PC-9 (cell line): Measurements from ENCODE around the gene TPD52L1. TPM values are rescaled to one million over a fixed set of nuclear protein-coding genes. Genes with fewer than 3 reads are reported as not detected.

ENCODE experiments used
- BruUV-seq: library from RNA; stranded (reverse); fragments of 400-500 nt; replicated peaks from 2 replicates; lab custom pipeline; 2021; lab: Mats Ljungman, UMichigan
- CTCF ChIA-PET: fragments of 300-600 bp; sonication (Branson Sonifier 250); formaldehyde crosslinking; loops from one replicate; lab custom pipeline; 2022; ENCODE audit warnings: antibody characterized with exemption; lab: Charles Lee
- POLR2A ChIA-PET: fragments of 300-600 bp; sonication (Branson Sonifier 250); formaldehyde crosslinking; loops from one replicate; lab custom pipeline; 2022; ENCODE audit warnings: antibody characterized with exemption; ENCODE audit not compliant: unreplicated experiment; lab: Charles Lee
- DNase-seq, 2 experiments: peaks; one replicate each; pipeline versions ENCODE4 v3.0.0 to v3.0.0-alpha.2; 2015 to 2022; ENCODE audit warnings: mixed read lengths in 1 of 2
- H2AFZ ChIP-seq: fragments of 200-600 bp; sonication (generic); 2 replicates; pipeline ENCODE4 v1.8.1; 2017; ENCODE audit warnings: antibody characterized with exemption
- H3F3A ChIP-seq: fragments of 200-600 bp; sonication (generic); 2 replicates; pipeline ENCODE4 v1.8.1; 2017; ENCODE audit warnings: antibody characterized with exemption, mild to moderate bottlenecking, low read depth; ENCODE audit not compliant: insufficient read depth
- H3K27ac ChIP-seq: fragments of 200-600 bp; sonication (generic); 2 replicates; pipeline ENCODE4 v1.6.1; 2016; ENCODE audit warnings: mixed run types
- H3K27me3 ChIP-seq: fragments of 200-600 bp; sonication (generic); 2 replicates; pipeline ENCODE4 v1.6.1; 2016; ENCODE audit warnings: low read depth, mixed run types; ENCODE audit not compliant: insufficient read depth
- H3K36me3 ChIP-seq: fragments of 200-600 bp; sonication (generic); 2 replicates; pipeline ENCODE4 v1.6.1; 2016; ENCODE audit warnings: low read depth, mixed run types
- H3K4me1 ChIP-seq: fragments of 200-600 bp; sonication (generic); replicated peaks from 2 replicates; pipeline ENCODE4 v1.6.1; 2016; ENCODE audit warnings: mixed run types; ENCODE audit not compliant: insufficient read depth
- H3K4me2 ChIP-seq: fragments of 200-600 bp; sonication (generic); 2 replicates; pipeline ENCODE4 v1.6.1; 2017; ENCODE audit warnings: mixed run types
- H3K4me3 ChIP-seq: fragments of 200-600 bp; sonication (generic); 2 replicates; pipeline ENCODE4 v1.6.1; 2016; ENCODE audit warnings: mixed run types
- H3K79me2 ChIP-seq: fragments of 200-600 bp; sonication (generic); 2 replicates; pipeline ENCODE4 v1.6.1; 2017; ENCODE audit warnings: low read depth, mixed run types
- H3K9me2 ChIP-seq: fragments of 200-600 bp; sonication (generic); 2 replicates; pipeline ENCODE4 v1.8.1; 2017; ENCODE audit warnings: mild to moderate bottlenecking; ENCODE audit not compliant: insufficient read depth
- H3K9me3 ChIP-seq: fragments of 200-600 bp; sonication (generic); 2 replicates; pipeline ENCODE4 v1.8.1; 2016; ENCODE audit warnings: low read depth; ENCODE audit not compliant: insufficient read depth
- H4K20me1 ChIP-seq: fragments of 200-600 bp; sonication (generic); 2 replicates; pipeline ENCODE4 v1.8.1; 2017; ENCODE audit not compliant: insufficient read depth
- EZH2 ChIP-seq: fragments of 200-600 bp; sonication (generic); IDR thresholded peaks from 2 replicates; pipeline ENCODE4 v1.8.0; 2017; ENCODE audit warnings: antibody characterized with exemption, low read depth
- intact Hi-C: fragments of 100-400 bp; cut with micrococcal nuclease; formaldehyde crosslinking; loops from one replicate; pipeline ENCODE4 v1.10.0; 2022; ENCODE audit not compliant: unreplicated experiment
- total RNA-seq: library from RNA; stranded (reverse); gene quantifications from 2 replicates; pipeline ENCODE4 v1.2.3, GENCODE V29; 2021
- TF ChIP-seq, protein P1 (sequence below): fragments of 200-600 bp; sonication (generic); conservative IDR thresholded peaks from 2 replicates; pipeline ENCODE4 v1.6.1; 2017; ENCODE audit warnings: mixed run types, antibody characterized with exemption, mild to moderate bottlenecking, moderate library complexity

The TPD52L1 gene
- total RNA-seq, 1 experiment from 2014 or later = 203 TPM

DNA sequence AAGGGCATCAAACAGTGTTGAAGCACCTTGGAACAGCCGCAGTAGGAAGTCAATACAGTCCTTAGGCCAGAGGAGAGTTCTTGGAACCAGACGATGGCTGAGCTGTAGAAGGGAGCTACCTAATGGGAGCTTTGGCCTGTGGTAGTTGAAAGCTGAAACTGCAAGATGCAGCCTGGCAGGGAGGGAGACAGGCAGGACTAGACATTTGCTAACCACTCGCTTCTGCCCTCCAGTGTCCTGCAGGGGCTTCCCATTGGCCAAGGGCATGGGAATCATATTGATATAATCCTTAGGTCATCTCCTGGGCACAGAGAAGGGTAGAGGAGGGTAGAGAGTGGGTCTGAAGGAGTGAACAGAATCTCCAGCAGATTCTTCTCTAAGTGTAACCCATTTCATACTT is 60.4 kb downstream of the TPD52L1 start:
- no peak overlapping the region for H2AFZ ChIP-seq
- H3K27ac ChIP-seq = no peak overlapping the region
- TF ChIP-seq, protein P1, sequence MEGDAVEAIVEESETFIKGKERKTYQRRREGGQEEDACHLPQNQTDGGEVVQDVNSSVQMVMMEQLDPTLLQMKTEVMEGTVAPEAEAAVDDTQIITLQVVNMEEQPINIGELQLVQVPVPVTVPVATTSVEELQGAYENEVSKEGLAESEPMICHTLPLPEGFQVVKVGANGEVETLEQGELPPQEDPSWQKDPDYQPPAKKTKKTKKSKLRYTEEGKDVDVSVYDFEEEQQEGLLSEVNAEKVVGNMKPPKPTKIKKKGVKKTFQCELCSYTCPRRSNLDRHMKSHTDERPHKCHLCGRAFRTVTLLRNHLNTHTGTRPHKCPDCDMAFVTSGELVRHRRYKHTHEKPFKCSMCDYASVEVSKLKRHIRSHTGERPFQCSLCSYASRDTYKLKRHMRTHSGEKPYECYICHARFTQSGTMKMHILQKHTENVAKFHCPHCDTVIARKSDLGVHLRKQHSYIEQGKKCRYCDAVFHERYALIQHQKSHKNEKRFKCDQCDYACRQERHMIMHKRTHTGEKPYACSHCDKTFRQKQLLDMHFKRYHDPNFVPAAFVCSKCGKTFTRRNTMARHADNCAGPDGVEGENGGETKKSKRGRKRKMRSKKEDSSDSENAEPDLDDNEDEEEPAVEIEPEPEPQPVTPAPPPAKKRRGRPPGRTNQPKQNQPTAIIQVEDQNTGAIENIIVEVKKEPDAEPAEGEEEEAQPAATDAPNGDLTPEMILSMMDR = no peak
- TF ChIP-seq EZH2 = no peak
- ChIA-PET POLR2A (interaction anchor here (0.7 kb wide), 1 partner anchor 11 kb away, joined by 4 read pairs; no protein-coding TSS in a partner anchor), CTCF (no interaction called here)
- H3K9me3 ChIP-seq = no peaks in the 10 kb centered on the region; the same call in 1 of the 2 replicates
- H3K27me3 ChIP-seq = no peaks in the 10 kb centered on the region
- H3K36me3 ChIP-seq = no peaks in the 10 kb centered on the region
- no peak overlapping the region for H3K4me2 ChIP-seq
- 0 out of 2 replicates have a peak, but pooled peaks cover 4% of the 10 kb centered on the region for H3F3A ChIP-seq
- no peak overlapping the region for H3K4me3 ChIP-seq
- BruUV-seq = no TSS peak
- no peaks in the 10 kb centered on the region for H3K4me1 ChIP-seq
- no peaks in the 10 kb centered on the region; the same call in 1 of the 2 replicates for H4K20me1 ChIP-seq
- intact Hi-C loops = no loop called here
- peaks cover 8% of the 10 kb centered on the region; the same call in 1 of the 2 replicates for H3K79me2 ChIP-seq
- H3K9me2 ChIP-seq = 0 out of 2 replicates have a peak, but pooled peaks cover 3% of the 10 kb centered on the region
- DNase-seq = no peak

DNA sequence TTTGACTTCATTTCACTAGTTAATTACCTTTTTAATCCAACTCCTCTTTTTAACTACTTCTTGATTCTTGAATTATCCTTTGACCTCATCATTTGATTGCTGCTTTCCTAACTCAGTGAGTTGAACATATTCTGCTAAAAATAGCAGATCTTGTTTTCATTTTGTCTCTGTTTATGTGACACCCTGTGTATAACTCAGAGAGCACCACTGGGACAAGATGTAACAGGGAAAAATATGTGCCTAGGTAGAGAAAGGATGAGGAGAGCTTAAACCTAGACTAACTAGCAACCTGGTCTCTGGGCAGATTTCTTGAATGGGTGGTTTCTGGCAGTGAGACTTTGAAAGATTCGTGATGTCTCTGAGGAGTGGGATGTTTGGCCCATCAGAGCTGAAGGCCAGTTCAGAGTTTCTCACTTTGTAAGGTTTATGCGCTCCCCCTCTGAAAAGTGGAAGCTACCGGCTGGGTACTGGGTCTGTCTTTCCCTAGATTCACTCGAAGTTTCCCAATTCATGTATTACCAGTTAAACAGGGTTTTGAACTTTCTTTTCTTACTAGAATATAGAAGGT is 61.8 kb downstream of the TPD52L1 start:
- no peaks in the 10 kb centered on the region for H3K27me3 ChIP-seq
- H3K79me2 ChIP-seq = peaks cover 3% of the 10 kb centered on the region; the same call in 1 of the 2 replicates
- H3K4me2 ChIP-seq = no peak overlapping the region
- CTCF ChIA-PET = no interaction called here
- no peaks in the 10 kb centered on the region for H3K36me3 ChIP-seq
- intact Hi-C loops = no loop called here
- H3K27ac ChIP-seq = no peak overlapping the region
- no peaks in the 10 kb centered on the region; the same call in 1 of the 2 replicates for H4K20me1 ChIP-seq
- POLR2A ChIA-PET = no interaction called here
- H2AFZ ChIP-seq = no peak overlapping the region
- BruUV-seq = no TSS peak
- H3K9me2 ChIP-seq = 0 out of 2 replicates have a peak, but pooled peaks cover 3% of the 10 kb centered on the region
- no peak overlapping the region for H3K4me3 ChIP-seq
- no peak for DNase-seq
- no peak for TF ChIP-seq EZH2
- TF ChIP-seq, protein P1 = no peak
- no peaks in the 10 kb centered on the region for H3K4me1 ChIP-seq
- no peaks in the 10 kb centered on the region; the same call in 1 of the 2 replicates for H3K9me3 ChIP-seq
- H3F3A ChIP-seq = 0 out of 2 replicates have a peak, but pooled peaks cover 4% of the 10 kb centered on the region

DNA sequence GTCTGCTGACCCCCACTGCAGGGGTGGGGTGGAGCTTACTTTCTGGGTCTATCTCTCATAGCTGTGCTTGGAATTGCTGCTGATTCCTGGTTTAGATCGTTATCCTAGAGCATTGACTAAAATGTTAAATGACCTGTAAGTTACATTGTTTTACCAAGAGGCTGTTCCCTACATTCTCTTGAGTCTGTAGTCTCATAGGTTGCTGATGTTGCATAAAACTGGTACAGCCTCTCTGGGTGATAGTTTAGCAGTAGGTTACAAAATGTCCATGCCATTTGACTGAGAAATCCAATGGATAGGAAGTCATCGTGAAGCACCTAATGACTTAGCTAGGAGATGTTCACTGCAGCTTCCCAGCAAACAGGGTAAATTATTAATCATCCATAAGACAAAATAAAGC is 62.4 kb downstream of the TPD52L1 start:
- POLR2A ChIA-PET = no interaction called here
- Histone ChIP-seq H3K27ac (no peak overlapping the region), H3K9me2 (0 out of 2 replicates have a peak, but pooled peaks cover 3% of the 10 kb centered on the region), H3K4me2 (no peak overlapping the region), H3K4me3 (no peak overlapping the region), H3K9me3 (no peaks in the 10 kb centered on the region; the same call in 1 of the 2 replicates), H2AFZ (no peak overlapping the region), H3K79me2 (peaks cover 3% of the 10 kb centered on the region; the same call in 1 of the 2 replicates), H3K27me3 (no peaks in the 10 kb centered on the region), H3K36me3 (no peaks in the 10 kb centered on the region), H3F3A (0 out of 2 replicates have a peak, but pooled peaks cover 4% of the 10 kb centered on the region), H3K4me1 (no peaks in the 10 kb centered on the region), H4K20me1 (no peaks in the 10 kb centered on the region; the same call in 1 of the 2 replicates)
- no peak for TF ChIP-seq EZH2
- TF ChIP-seq, protein P1 = no peak
- CTCF ChIA-PET = no interaction called here
- no peak for DNase-seq
- intact Hi-C loops = no loop called here
- no TSS peak for BruUV-seq
